A549 (cell line): ENCODE measurements around the gene PRPSAP2.

Experiments used
- POLR2A ChIP-seq: IDR thresholded peaks from 2 replicates; pipeline ENCODE4 v1.6.1; 2012; ENCODE audit warnings: mild to moderate bottlenecking, low read length
- RNF2 ChIP-seq: fragments of 200-600 bp; sonication (generic); IDR thresholded peaks from 2 replicates; pipeline ENCODE4 v1.6.1; 2016; ENCODE audit warnings: low read depth, mild to moderate bottlenecking, antibody characterized with exemption, moderate library complexity, borderline replicate concordance
- TF ChIP-seq, protein P1 (sequence below): IDR thresholded peaks from 2 replicates; pipeline ENCODE4 v1.6.1; 2012

DNA sequence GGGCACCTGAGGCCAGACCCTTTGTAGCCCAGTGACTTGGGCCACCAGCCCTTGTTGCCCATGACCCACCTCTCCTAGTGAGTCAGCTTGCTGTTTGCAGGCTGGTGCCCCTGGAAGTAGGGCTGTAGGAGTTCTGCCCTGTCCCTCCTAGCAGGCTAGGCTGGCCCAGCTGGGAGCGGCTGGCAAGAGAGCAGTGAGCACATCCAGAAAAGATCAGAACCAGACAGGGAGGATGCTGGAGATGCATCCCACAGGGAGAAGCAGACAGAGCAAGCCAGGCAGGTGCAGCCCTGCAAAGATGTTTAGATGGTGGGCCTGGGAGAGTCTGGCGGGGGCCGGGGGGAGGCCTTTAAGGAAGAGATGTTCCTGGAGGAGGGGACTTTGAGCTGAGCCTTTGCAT lies 96.4 kb downstream of the PRPSAP2 start:
- TF ChIP-seq RNF2: no peak
- no peak for TF ChIP-seq POLR2A
- TF ChIP-seq, protein P1, sequence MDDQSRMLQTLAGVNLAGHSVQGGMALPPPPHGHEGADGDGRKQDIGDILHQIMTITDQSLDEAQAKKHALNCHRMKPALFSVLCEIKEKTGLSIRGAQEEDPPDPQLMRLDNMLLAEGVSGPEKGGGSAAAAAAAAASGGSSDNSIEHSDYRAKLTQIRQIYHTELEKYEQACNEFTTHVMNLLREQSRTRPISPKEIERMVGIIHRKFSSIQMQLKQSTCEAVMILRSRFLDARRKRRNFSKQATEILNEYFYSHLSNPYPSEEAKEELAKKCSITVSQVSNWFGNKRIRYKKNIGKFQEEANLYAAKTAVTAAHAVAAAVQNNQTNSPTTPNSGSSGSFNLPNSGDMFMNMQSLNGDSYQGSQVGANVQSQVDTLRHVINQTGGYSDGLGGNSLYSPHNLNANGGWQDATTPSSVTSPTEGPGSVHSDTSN: no peak
